ENCODE data around the gene ARFGEF3. TPM values are rescaled to one million over a fixed set of nuclear protein-coding genes. Genes with fewer than 3 reads are reported as not detected.

ARFGEF3 gene
- total RNA-seq, 1 experiment from 2014 or later, result 20.1 TPM

DNA sequence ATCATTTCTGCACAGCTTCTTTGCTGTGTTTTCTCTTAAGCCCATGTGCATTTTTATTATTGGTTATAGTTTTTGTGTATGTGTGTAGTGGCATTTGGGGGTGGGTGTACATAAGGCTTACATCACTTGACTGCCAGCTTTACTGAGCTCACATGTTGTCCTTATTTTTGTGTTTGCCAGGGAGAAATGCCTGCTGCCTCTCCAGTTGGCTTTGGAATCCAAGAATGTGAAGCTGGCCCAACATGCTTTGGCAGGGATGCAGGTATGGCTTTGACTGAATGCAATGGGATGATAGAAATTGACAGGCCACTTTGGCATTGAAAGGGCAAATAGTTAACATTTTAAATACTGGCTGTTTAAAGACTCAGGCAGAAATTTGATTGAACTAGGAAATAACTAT, 45.1 kb downstream of the ARFGEF3 start (continued):
- TF ChIP-seq, protein P1, sequence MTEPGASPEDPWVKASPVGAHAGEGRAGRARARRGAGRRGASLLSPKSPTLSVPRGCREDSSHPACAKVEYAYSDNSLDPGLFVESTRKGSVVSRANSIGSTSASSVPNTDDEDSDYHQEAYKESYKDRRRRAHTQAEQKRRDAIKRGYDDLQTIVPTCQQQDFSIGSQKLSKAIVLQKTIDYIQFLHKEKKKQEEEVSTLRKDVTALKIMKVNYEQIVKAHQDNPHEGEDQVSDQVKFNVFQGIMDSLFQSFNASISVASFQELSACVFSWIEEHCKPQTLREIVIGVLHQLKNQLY (CRISPR knock-in tag; IDR thresholded peaks at IDR 0.05), result no peak
- TF ChIP-seq ETV6 (CRISPR knock-in tag; IDR thresholded peaks at IDR 0.05) (no peak), ZNF396 (CRISPR knock-in tag; IDR thresholded peaks at IDR 0.05; ENCODE audit: borderline replicate concordance) (no peak), ZNF138 (CRISPR knock-in tag; conservative IDR thresholded peaks at IDR 0.05) (no peak), ATF1 (CRISPR knock-in tag; IDR thresholded peaks at IDR 0.05) (no peak), FOXJ3 (CRISPR knock-in tag; IDR thresholded peaks at IDR 0.05; ENCODE audit: borderline replicate concordance) (no peak), ZBTB43 (CRISPR knock-in tag; IDR thresholded peaks at IDR 0.05) (no peak), NR3C1 (CRISPR knock-in tag; conservative IDR thresholded peaks at IDR 0.05; ENCODE audit: low read depth) (no peak), RELA (CRISPR knock-in tag; IDR thresholded peaks at IDR 0.05; ENCODE audit: borderline replicate concordance) (no peak)
- TF ChIP-seq, protein P2, sequence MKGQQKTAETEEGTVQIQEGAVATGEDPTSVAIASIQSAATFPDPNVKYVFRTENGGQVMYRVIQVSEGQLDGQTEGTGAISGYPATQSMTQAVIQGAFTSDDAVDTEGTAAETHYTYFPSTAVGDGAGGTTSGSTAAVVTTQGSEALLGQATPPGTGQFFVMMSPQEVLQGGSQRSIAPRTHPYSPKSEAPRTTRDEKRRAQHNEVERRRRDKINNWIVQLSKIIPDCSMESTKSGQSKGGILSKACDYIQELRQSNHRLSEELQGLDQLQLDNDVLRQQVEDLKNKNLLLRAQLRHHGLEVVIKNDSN (CRISPR knock-in tag; IDR thresholded peaks at IDR 0.05), result no peak

GRCh38 chr6:138211048-138211581, 49.4 kb downstream of the ARFGEF3 start:
- Mint-ChIP-seq H3K4me1 (peaks cover 21% of the 10 kb centered on the region), H3K4me3 (no peak overlapping the region), H3K36me3 (no peaks in the 10 kb centered on the region), H3K9me3 (no peaks in the 10 kb centered on the region), H3K27ac (no peak overlapping the region), H3K27me3 (ENCODE audit: low read depth) (no peaks in the 10 kb centered on the region)
- ATAC-seq (peak; percentile 61), DNase-seq (ENCODE audit: low spot score) (no peak)
- TF ChIP-seq ZNF532 (CRISPR knock-in tag; IDR thresholded peaks at IDR 0.05; ENCODE audit: borderline replicate concordance) (no peak), CBFB (CRISPR knock-in tag; IDR thresholded peaks at IDR 0.05; ENCODE audit: low read depth) (no peak), ZNF281 (CRISPR knock-in tag; IDR thresholded peaks at IDR 0.05) (no peak), ZNF121 (CRISPR knock-in tag; IDR thresholded peaks at IDR 0.05) (no peak), RORB (CRISPR knock-in tag; IDR thresholded peaks at IDR 0.05) (no peak), ZNF317 (CRISPR knock-in tag; IDR thresholded peaks at IDR 0.05; ENCODE audit: borderline replicate concordance, low read depth) (no peak), JAZF1 (CRISPR knock-in tag; IDR thresholded peaks at IDR 0.05) (no peak), ELF4 (CRISPR knock-in tag; IDR thresholded peaks at IDR 0.05; ENCODE audit: low read depth) (no peak)
- TF ChIP-seq, protein P3, sequence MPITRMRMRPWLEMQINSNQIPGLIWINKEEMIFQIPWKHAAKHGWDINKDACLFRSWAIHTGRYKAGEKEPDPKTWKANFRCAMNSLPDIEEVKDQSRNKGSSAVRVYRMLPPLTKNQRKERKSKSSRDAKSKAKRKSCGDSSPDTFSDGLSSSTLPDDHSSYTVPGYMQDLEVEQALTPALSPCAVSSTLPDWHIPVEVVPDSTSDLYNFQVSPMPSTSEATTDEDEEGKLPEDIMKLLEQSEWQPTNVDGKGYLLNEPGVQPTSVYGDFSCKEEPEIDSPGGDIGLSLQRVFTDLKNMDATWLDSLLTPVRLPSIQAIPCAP (CRISPR knock-in tag; IDR thresholded peaks at IDR 0.05), result no peak
- ChIA-PET POLR2A (interaction anchor here (0.6 kb wide), 1 partner anchor 313 kb away, joined by 3 read pairs; no protein-coding TSS in a partner anchor), CTCF (interaction anchor here (0.6 to 2.4 kb wide), 25 partner anchors 9 to 216 kb away, joined by 3 to 73 read pairs (median 5); partner anchors contain the start of gene ARFGEF3)
